Neuron (in vitro differentiated cells): ENCODE measurements around the gene NR1D1.

Experiments
- H2AFZ ChIP-seq: one replicate; pipeline ENCODE4 v1.6.1; 2013; ENCODE audit warnings: low read depth, mild to moderate bottlenecking, inconsistent platforms, low read length, moderate library complexity
- H3K27me3 ChIP-seq: one replicate; pipeline ENCODE4 v1.6.1; 2013; ENCODE audit warnings: low read length; ENCODE audit not compliant: insufficient read depth
- H3K36me3 ChIP-seq: one replicate; pipeline ENCODE4 v1.6.1; 2013; ENCODE audit warnings: low read length; ENCODE audit not compliant: insufficient read depth
- H3K4me1 ChIP-seq: one replicate; pipeline ENCODE4 v1.6.1; 2013; ENCODE audit warnings: low read length; ENCODE audit not compliant: insufficient read depth
- H3K4me3 ChIP-seq: 2 replicates; pipeline ENCODE4 v1.5.1; 2013; ENCODE audit warnings: mild to moderate bottlenecking, low read length, moderate library complexity
- H3K9me3 ChIP-seq: one replicate; pipeline ENCODE4 v1.6.1; 2013; ENCODE audit warnings: low read length

Gene NR1D1

GRCh38 chr17:40097931-40098845 is 2.2 kb downstream of the NR1D1 start:
- Histone ChIP-seq H2AFZ (no peak overlapping the region), H3K4me1 (peaks cover 31% of the 10 kb centered on the region), H3K27me3 (no peaks in the 10 kb centered on the region), H3K36me3 (peaks cover 7% of the 10 kb centered on the region), H3K9me3 (no peaks in the 10 kb centered on the region), H3K4me3 (peak overlapping the region; percentile 50)

- no peak overlapping the region for H2AFZ ChIP-seq
- H3K4me3 ChIP-seq = no peak overlapping the region
- H3K27me3 ChIP-seq = no peaks in the 10 kb centered on the region
- peaks cover 25% of the 10 kb centered on the region for H3K4me1 ChIP-seq
- peaks cover 8% of the 10 kb centered on the region for H3K36me3 ChIP-seq
- H3K9me3 ChIP-seq = no peaks in the 10 kb centered on the region
These were observed 3.3 kb downstream of the NR1D1 start for GRCh38 chr17:40097087-40097486.

GRCh38 chr17:40095944-40096791 is 4.2 kb downstream of the NR1D1 start:
- Histone ChIP-seq H3K36me3 (peaks cover 8% of the 10 kb centered on the region), H3K4me1 (peaks cover 30% of the 10 kb centered on the region), H2AFZ (no peak overlapping the region), H3K9me3 (no peaks in the 10 kb centered on the region), H3K27me3 (no peaks in the 10 kb centered on the region), H3K4me3 (no peak overlapping the region)

GRCh38 chr17:40095351-40095943 is 4.9 kb downstream of the NR1D1 start:
- no peaks in the 10 kb centered on the region for H3K27me3 ChIP-seq
- H3K4me3 ChIP-seq = no peak overlapping the region
- H3K36me3 ChIP-seq = peaks cover 8% of the 10 kb centered on the region
- H3K4me1 ChIP-seq = peaks cover 25% of the 10 kb centered on the region
- H2AFZ ChIP-seq = no peak overlapping the region
- H3K9me3 ChIP-seq = no peaks in the 10 kb centered on the region

DNA sequence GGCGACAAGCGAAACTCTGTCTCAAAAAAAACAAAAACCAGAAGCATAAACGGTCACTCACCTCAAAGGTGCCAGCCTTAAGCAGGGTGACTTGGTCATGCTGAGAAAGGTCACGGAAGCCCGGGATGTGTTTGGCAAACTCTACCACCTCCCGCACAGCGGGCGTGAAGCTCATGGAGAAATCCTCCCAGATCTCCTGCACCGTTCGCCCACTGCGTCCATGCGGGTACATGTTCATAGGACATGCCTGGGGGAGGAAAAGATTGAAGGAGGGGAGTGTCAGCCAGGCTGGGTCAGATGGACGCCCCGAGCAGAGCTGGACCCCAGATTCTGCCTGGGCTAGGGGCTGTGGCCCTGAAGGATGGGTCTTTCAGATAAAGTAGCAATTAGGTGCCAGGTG is 5.5 kb downstream of the NR1D1 start:
- Histone ChIP-seq H2AFZ (no peak overlapping the region), H3K9me3 (no peaks in the 10 kb centered on the region), H3K4me1 (peaks cover 20% of the 10 kb centered on the region), H3K36me3 (peaks cover 8% of the 10 kb centered on the region), H3K4me3 (no peak overlapping the region), H3K27me3 (no peaks in the 10 kb centered on the region)

DNA sequence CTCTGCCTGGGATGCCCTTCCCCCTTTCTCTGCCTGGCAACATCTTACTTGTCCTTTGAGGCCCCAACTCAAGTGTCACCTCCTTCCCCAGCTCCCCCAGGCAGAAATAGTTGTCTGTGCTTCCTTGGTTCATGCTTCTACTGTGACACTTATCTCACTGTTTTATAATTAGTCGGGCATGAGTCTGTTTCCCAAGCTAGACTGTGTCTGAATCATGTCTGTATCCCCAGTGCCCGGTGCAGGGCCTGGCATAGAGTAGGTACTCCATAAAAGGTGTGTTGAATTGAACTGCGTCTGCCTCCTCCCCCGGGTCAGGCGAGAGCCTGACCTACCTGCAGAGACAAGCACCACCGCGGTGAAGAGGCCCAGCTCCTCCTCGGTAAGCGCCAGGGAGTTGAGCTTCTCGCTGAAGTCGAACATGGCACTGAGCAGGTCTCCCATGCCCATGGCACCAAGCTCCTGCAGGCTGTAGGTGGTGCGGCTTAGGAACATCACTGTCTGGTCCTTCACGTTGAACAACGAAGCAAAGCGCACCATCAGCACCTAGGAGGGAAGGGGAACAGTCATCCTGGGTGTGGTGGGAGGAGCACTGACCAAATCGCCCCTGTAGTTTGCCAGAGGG is 6.7 kb downstream of the NR1D1 start:
- Histone ChIP-seq H3K36me3 (peaks cover 10% of the 10 kb centered on the region), H2AFZ (no peak overlapping the region), H3K27me3 (no peaks in the 10 kb centered on the region), H3K4me1 (peaks cover 9% of the 10 kb centered on the region), H3K4me3 (no peak overlapping the region), H3K9me3 (no peaks in the 10 kb centered on the region)

DNA sequence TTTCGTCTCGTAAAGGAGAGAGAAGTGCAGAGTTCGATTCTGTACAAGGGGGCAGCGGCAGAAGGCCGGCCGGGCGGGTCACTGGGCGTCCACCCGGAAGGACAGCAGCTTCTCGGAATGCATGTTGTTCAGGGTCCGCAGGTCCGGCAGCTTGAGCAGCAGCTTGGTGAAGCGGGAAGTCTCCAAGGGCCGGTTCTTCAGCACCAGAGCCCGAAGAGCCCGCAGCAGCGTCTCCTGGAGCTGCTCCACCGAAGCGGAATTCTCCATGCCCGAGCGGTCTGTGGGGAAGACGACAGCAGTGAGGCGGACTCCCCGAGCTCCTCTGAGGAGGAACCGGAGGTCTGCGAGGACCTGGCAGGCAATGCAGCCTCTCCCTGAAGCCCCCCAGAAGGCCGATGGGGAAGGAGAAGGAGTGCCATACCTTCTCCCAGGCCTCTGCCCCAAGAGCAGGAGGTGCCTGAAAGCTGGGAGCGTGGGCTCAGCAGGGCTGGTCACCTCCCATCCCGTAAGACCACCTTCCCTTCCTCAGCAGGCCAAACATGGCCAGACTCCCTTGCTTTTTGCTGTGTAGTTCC is 7.3 kb downstream of the NR1D1 start:
- no peaks in the 10 kb centered on the region for H3K27me3 ChIP-seq
- peaks cover 6% of the 10 kb centered on the region for H3K4me1 ChIP-seq
- no peak overlapping the region for H2AFZ ChIP-seq
- H3K9me3 ChIP-seq = no peaks in the 10 kb centered on the region
- no peak overlapping the region for H3K4me3 ChIP-seq
- peaks cover 14% of the 10 kb centered on the region for H3K36me3 ChIP-seq

GRCh38 chr17:40092581-40092980 is 7.8 kb downstream of the NR1D1 start:
- Histone ChIP-seq H3K4me1 (peaks cover 6% of the 10 kb centered on the region), H3K36me3 (peaks cover 15% of the 10 kb centered on the region), H2AFZ (no peak overlapping the region), H3K4me3 (no peak overlapping the region), H3K27me3 (no peaks in the 10 kb centered on the region), H3K9me3 (no peaks in the 10 kb centered on the region)

DNA sequence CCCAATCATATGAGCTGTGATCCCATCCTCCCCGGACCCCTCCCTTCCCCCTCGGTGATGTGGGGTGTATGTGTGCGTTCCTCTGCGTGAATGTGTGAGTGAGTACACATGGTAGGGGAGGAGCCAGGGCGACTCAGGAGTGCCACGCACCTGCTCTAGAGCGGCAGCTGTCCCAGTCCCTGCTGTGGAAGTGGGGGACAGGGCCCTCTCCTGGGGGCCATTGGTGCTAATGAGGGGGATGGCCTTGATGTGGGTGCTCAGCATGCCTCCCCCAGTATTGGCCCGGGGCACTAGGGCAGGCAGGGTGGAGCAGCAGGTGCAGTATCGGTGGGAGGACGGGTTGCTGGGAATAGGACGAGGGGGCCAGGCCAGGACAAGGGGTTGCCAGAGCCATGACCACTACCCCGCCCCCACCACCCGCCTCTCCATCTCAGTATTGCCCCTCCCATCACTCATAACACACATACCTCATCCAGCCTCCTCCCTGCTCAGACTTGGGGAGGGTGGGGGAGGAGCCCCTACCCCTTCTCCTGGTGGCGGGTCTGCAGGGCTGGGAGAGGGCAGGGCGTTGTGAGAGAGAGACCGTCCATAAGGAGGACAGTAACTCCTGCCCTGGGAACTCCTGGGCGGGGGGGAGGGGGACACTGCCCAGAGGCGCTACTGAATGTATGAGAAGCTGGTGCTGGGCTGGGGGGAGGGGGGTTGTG is 8.5 kb downstream of the NR1D1 start:
- H3K36me3 ChIP-seq = peaks cover 22% of the 10 kb centered on the region
- H3K27me3 ChIP-seq = no peaks in the 10 kb centered on the region

GRCh38 chr17:40090237-40091119 is 9.9 kb downstream of the NR1D1 start:
- Histone ChIP-seq H3K27me3 (no peaks in the 10 kb centered on the region), H3K9me3 (no peaks in the 10 kb centered on the region), H3K4me3 (no peak overlapping the region), H3K36me3 (peaks cover 29% of the 10 kb centered on the region), H2AFZ (no peak overlapping the region), H3K4me1 (peaks cover 6% of the 10 kb centered on the region)

More for the DNA sequence above, 8.5 kb downstream of the NR1D1 start:
- H2AFZ ChIP-seq = no peak overlapping the region
- H3K4me3 ChIP-seq = no peak overlapping the region
- no peaks in the 10 kb centered on the region for H3K9me3 ChIP-seq
- peaks cover 6% of the 10 kb centered on the region for H3K4me1 ChIP-seq

DNA sequence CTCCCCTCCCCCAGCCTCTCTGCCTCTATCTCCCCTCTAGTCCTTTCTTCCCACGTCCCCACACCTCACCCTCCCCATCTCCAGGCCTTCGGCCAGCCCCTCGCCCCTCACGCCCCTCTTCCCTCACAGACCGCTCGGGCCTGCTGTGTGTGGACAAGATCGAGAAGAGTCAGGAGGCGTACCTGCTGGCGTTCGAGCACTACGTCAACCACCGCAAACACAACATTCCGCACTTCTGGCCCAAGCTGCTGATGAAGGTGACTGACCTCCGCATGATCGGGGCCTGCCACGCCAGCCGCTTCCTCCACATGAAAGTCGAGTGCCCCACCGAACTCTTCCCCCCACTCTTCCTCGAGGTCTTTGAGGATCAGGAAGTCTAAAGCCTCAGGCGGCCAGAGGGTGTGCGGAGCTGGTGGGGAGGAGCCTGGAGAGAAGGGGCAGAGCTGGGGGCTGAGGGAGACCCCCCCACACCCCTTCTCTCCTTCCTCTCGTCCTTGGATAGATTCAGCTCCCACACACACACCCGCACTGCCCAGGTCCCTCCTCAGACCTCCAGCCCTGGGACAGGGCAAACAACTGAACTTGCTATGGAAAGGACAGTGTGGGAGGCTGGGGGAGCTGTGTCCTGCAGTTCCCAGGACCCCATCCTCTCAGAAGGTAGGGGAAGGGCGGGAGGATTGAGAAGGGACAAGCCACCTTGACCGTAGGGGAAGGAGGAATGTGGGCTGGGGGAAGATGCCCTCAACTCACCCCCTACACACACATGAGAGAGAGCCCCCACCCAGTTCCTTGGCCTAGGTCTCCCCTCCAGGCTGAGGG is 11.1 kb downstream of the NR1D1 start:
- Histone ChIP-seq H3K36me3 (peaks cover 26% of the 10 kb centered on the region), H3K27me3 (no peaks in the 10 kb centered on the region), H2AFZ (no peak overlapping the region), H3K9me3 (no peaks in the 10 kb centered on the region), H3K4me3 (no peak overlapping the region), H3K4me1 (peaks cover 6% of the 10 kb centered on the region)
